HG02798 (cell line): ENCODE measurements around the gene LAPTM4A.
"Not testable (repeated sequence)": the region's sequence is repeated elsewhere in the genome, so short reads cannot be mapped to it uniquely, and the experiment has no call there.

Experiments used
- ATAC-seq: cut with Tn5 transposase; IDR thresholded peaks from one replicate; pipeline ENCODE4 v1.9.1; 2021; ENCODE audit warnings: mild to moderate bottlenecking; ENCODE audit not compliant: unreplicated experiment, poor library complexity

LAPTM4A gene

GRCh38 chr2:20051532-20052228, at the start of gene LAPTM4A:
TSS of gene LAPTM4A (minus strand) at chr2:20051628. CDS start at chr2:20051520, 108 bp downstream.
- ATAC-seq = peak; percentile 98

GRCh38 chr2:20100711-20101110, 49.3 kb upstream of the LAPTM4A start:
- ATAC-seq = no peak

- ATAC-seq = no peak
Observed at GRCh38 chr2:20099780-20100179, 48.4 kb upstream of the LAPTM4A start.

GRCh38 chr2:20097889-20098714, 46.7 kb upstream of the LAPTM4A start:
- ATAC-seq = peak; percentile 91

GRCh38 chr2:20095469-20095868, 44.0 kb upstream of the LAPTM4A start:
- no peak for ATAC-seq

- no peak for ATAC-seq
Observed at GRCh38 chr2:20094955-20095354, 43.5 kb upstream of the LAPTM4A start.

GRCh38 chr2:20094142-20094755, 42.8 kb upstream of the LAPTM4A start:
- no peak for ATAC-seq

GRCh38 chr2:20093263-20094141, 42.1 kb upstream of the LAPTM4A start:
- no peak for ATAC-seq

GRCh38 chr2:20092901-20093235, 41.4 kb upstream of the LAPTM4A start:
- no peak for ATAC-seq

DNA sequence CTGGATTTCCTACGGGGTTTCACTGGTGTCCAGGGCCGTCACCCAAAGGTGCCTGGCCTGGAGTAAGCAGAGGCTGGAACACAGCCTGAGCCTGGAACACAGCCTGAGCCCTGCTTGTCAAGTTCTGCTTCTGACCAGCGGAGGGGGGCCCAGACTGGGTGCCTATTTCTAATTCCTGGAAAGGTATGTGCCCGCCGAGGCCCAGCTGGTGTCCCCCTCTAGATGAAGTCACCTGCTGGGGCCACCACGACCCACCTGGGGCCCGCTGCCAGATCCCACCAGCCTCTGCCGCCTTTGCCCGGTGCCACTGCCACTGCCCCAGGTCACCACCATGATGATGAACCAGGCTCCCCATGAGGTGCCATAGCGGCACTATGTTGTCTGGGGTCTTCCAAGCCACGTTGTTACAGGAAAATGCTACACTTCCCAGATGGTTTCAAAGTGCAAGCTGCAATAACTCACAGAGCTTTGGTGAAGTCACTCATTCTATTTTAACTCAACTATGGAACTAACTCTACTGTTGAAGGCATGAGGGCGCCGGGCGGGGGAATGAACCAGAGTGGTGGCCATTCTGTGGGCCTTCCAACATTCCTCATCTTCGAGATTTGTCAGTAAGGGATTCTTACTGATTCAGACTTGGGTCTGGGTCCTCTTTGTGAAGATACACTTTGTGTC, 40.9 kb upstream of the LAPTM4A start:
- ATAC-seq = no peak

DNA sequence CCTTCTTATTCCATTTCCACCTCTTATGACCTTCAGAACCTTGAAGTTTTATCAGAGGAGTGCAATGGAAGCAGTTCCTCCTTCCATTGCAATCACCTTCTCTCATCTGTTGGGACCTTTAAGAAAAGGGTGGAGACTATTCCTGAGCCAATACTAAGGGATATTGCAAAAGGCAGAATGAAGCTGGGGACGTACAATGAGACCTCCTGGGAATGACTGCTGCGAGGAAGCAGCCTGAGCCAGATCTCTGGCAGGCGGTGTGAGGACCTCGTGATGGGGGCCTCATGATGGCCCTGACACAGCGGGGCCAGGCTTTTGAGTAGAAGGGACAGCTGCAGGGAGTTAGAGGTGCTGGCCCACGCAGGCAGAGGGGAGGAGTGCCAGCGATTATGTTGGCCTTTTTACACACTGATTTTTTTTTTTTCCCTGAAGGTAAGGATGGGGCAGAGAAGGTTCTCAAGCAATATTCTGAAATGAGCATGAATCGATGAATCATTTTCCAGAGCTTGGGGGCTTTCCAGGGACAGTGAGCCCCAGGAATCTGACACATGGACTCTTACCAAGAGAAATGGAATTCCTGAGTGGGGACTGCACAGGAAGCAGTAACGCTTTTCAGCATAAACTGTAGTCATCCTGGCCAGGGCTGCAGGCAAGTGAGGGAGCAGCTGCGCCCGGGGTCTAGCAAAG, 40.0 kb upstream of the LAPTM4A start:
- ATAC-seq = no peak

- no peak for ATAC-seq
Observed at GRCh38 chr2:20089715-20090464, 38.5 kb upstream of the LAPTM4A start.

DNA sequence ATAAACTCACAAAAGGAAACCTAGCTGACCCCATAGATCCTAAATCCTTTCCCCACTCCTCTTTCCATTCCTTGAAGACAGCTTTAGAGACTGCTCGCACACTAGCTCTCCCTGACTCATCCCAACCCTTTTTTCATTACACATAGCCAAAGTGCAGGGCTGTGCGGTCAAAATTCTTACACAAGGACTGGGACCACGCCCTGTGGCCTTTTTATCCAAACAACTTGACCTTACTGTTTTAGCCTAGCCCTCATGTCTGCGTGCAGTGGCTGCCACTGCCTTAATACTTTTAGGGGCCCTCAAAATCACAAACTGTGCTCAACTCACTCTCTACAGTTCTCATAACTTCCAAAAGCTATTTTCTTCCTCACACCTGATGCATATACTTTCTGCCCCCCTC, 34.5 kb upstream of the LAPTM4A start:
- ATAC-seq = not testable (repeated sequence)

GRCh38 chr2:20082812-20083211, 31.4 kb upstream of the LAPTM4A start:
- ATAC-seq = not testable (repeated sequence)

DNA sequence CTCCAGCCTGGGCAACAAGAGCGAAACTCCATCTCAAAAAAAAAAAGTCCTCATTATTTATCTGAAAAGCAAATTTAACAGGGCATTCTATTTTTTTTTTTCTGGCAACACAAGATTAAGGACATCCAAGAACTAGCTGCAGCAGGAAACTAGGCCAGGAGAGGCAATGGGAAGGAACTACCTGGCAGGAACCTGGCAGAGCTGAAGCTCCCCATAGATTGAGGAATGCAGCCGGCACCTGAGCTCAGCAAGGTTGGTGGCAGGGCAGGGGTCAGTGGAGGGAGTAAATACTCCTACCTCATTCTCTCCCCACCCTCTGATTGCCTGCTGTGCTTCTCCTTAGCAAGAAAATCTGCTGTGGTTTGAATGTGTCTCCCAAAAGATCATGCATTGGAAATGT, 30.4 kb upstream of the LAPTM4A start:
- no peak for ATAC-seq

DNA sequence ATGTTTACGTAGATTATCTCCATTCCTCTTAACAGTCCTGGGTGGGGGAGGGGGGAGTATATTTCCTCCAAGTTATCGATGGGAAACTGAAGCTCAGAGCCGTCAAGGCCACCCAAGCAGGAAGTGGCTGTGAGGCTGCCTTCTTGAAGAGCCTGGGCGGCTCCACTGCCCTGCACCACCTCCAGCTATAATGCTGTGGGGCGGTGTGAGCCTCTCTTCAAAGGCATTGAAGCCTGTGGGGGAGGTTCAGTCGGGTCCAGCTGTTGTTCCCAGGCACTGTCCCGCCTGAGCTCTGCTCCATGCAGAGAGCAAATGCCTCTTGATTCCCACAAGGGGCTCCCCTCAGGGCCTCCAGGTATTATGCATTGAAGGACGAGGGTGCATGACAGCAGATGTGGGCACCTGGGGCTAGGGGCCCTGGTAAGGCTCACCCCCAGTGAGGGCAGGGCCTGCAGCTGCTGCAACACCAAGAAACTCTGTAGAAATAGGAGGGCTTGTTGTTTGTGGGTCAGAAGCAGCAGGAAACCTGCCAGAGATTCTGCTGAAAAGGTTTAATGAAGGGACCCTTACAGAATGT, 29.5 kb upstream of the LAPTM4A start:
- ATAC-seq = no peak

DNA sequence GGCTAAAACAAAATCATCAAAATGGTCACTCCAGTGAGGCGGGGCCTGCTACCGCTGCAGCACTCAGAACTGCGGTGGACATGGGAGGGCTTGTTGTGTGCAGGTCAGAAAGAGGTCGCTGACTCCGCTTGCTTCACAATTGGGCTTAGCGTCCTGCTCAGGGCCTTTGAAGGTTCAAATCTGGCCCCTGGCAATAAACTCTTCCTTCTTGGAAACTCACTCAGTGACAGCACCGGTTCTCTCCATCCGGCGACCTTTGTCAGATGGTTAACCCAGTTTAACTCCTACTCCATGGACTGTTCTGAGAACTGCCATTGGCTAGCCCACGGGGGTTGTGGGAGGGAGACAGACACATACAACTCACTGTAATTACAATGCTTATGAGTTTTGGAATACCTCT, 29.0 kb upstream of the LAPTM4A start:
- no peak for ATAC-seq

DNA sequence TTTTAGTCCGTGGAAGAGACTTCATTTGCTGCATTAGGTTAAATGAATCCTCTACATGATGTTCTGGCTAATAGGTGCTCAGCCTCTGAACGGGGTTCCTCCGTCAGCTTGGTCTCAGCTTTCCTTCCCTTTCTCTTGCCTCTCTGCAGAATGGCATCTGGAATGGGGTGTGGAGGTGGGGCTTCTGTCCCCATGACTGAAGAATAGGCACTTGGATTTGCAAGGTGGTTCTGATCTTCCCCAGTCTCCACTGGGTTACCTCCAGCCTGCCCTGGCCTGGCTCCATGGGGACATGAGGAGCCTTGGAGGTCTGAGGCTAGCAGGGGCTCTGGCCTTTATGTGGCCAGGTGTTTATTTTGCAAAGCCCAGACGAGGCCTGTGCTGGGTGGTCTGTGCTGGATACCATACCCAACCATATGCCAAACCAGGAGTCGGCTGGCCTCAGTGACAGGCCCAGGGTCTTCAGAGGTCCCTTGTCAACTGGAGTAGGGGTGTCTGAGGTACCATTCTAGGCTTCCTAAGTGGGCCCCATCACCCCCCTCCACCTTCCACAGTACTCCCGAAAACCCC, 28.2 kb upstream of the LAPTM4A start:
- no peak for ATAC-seq
